DMS153 treated with DMSO at 0.1 percent for 48 hours (cell line): ENCODE results near the gene FOXP1.
A peak's percentile ranks its signal among the peaks of the same experiment; 100 is the strongest.

ENCODE experiments used
- DNase-seq: peaks from one replicate; lab custom pipeline; 2025; ENCODE audit not compliant: unreplicated experiment; lab: John Stamatoyannopoulos, UW

The FOXP1 gene

DNA sequence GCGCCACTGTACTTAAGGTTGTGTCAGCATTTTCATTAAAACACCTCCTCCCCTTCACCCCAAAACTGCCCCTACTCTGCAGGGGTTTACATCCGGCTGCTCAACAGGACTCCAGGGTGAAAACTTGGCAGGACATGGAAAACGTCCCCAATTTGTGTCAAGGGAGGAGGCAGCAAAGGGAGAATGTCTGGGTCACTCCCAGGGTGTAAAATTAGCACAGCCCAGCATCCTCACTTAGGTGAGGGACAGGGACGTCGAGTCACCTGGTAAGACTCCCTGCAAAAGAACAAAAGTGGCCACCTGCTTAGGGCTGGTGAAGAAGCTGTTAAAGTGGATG, 532.3 kb downstream of the FOXP1 start:
- no peak for DNase-seq

DNA sequence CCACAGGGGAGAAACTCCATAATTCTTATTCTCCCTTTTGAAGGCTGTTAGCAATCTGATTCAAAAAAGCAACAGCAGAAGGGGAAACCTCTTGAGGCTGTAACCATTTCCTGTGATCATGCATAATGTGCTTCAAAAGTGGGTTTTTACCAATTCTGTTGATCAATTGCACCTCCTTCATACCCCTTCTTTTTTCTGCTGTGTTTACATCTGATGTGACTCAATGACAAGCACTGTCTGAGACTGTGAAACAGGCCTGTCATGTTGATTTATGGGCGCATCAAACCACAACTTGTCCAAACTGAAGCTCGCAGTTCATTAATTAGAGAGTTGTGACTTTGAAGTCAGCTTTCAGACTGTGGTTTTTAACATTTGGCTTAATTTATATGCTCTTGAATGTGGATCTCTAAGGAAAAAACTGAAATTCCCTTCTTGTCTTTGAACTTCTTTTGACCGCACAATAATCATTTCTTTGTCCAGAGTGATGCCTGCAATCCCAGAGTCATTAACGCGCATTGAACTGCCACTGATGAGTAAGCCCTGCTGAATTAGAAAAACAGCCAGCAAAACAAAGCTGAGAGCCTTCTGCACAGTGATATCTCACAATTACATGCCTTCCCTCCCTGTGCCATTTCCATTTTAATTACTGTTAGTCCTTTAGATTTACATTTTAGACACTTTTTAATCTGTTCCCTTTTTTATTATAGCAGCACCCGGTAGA, 532.8 kb downstream of the FOXP1 start:
- DNase-seq: no peak

DNA sequence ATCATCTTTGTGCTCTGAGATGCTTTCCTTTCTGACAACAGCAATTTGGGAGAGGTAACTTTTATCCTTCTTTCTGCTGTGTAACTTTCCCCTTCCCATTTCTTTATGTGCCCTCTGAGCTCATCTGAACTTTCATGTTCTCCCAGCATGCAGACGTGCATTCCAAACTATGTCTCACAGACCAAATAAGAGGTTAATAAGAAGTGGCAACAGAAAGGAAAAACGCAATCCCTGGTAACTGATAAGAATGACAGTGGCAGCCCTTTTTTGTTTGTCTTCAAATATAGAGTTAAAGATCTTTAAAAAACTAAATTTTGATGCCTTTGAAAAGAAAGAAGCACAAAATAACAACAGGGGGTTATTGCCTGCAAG, 533.4 kb downstream of the FOXP1 start:
- DNase-seq: no peak

DNA sequence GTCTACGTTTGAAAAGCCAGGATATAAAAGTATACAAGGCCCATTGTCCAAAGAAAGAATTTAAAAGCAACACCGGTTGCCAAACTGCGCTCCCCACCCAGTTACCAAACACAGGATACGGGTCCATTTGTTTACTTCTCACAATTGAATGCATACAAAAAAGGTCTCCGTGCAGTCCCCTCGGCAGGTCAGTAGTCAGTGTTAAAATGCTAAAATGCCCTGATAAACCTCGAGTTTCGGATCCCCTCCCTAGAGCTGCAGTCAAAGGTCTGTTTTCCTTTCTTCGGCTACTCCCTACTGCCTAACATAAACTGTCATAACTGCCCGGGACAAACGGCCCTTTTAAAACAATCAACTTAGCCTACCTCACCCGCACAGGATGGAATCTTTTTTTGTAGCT, 534.6 kb downstream of the FOXP1 start:
- peak; percentile 50 for DNase-seq

DNA sequence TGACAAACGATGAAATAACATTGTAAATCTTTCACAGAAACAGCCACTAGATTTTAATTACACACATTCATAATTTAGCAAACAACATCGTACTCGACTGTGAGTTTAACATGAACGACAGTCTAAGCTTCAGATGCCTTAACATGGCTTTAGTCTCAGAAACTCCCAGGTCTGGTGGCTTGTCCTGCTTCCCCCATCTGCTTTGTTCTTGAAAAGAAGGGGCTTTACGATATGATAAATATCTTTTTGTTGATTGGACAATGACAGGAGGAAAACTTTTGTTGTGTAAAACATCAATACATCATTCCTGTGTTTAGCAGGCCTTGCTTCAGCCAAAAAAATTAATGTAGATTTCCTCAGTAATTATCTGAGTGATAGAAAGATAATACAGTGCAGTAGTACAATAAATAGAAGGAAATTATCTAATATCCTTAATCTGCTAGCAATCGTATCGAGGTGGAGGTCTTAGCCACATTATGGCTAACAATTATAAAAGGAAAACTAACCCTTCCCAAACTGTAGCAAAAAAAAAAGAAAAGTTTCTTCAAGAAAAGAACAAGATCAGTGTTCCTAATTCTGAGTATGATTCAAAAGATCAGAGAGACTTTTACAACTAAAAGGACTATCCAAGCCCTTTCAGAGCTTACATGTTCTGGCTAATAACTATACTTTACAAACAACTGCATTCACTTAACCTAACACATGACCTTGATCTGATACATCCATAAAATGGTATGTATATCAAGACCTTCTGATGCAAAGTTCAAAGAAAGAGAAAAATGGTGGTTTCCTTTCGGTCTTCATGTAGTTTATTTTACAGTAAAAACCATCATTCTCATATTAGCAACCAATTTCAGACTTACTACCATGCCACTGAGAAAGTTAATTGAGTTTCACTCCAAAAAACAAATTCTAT, 535.7 kb downstream of the FOXP1 start:
- no peak for DNase-seq

DNA sequence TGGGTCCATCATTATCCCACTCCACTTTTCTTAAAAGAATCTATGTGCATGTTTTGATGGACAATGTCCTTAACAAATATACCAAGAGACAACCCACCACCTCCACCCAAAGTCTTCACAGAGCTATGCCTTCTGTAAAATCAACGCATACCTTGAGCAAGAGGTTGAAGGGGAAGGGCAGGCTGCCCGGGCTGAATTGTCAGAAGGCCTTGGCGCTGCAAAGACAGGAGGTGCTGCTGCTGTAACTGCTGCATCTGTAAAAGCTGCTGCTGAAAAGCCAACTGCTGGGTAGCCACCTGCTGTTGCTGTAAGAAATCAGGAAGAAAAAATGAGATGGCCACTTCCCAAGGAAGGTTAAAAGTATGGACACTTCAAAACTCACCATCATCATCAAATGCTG, 536.7 kb downstream of the FOXP1 start:
- DNase-seq: no peak

DNA sequence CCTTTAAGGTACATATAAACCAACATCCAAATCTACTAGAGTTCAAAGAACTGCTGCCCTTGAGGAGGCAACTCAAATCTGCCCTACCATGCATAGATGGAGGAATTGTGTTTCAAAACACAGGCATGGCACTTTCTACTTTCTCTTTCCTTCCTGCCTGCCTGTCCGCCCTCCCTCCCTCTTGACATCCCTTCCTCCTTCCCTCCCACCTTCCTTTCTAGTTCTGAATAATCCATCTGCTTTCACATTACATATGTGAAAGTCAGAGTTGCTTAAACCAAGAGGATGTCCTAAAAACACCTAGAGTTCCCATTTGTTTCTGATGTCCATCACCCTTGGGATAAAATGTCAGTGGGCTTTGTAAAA, 537.6 kb downstream of the FOXP1 start:
- DNase-seq: no peak

DNA sequence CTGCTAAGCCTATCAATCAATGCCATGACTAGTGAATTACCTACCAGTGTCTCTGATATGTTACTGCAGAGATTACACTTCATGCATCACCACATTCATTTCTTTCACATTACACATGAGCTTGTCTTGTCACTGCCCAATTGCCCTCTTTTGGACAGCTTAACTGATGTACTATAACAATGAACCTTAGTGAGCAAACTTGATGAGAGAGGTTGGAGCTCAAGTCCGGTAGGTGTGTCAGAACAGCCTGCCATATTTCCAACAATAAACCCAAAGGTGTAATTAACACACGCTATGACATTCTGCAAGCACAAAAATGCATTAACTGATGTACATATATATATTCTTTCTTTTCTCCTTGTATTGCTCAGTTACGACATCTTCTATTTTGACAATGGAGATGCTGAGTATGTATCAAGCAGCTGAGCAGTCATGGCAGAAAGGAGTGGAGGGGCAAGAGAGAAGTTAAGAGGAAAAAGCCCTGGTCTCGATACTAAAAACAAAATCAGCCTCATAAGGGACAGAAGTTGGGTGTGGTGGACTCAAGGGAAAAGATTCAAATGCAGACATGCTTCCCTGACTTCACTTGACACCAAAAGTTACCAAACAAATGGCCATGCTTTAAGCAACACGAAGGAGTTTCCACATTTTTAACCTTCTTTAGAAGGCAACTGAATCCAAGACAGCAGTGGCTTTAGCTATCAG, 538.2 kb downstream of the FOXP1 start:
- DNase-seq: no peak

DNA sequence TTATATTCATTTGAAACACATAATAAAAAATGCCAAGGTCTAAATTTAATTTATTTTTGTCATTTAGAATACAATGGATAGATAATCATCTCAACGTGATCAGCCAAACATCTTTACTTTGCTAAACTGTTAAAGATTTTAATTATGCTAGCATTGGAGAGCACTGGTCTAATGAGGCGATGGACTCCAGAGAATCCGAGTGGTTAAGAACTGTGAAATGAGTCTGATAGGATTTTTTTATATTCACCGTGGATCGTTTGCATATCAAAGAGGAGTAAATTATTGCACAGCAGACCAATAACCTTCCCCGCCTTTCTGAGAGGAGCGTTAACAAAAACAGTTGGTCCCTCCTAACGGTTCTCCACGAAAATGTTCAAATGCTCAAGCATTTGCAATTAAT, 540.8 kb downstream of the FOXP1 start:
- no peak for DNase-seq

DNA sequence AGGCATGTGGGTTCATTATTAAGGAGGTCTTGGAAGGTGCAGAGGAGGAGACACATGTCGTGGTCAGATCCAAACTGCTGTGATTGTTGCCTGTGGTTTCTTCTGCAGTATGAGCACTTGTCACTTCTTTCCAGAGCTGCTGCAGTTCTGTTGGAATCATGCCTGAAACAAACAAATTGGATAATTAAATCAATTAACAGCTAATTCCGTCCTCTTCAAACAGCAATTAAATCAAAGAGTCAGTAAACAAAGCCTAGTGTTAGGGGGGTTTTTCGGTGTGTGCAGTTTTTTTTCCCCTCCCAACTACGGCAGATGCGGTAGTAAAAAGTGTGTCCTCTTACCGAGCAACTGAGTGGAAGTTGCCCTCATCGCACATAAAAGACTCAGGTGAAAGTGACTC, 542.2 kb downstream of the FOXP1 start:
- no peak for DNase-seq

DNA sequence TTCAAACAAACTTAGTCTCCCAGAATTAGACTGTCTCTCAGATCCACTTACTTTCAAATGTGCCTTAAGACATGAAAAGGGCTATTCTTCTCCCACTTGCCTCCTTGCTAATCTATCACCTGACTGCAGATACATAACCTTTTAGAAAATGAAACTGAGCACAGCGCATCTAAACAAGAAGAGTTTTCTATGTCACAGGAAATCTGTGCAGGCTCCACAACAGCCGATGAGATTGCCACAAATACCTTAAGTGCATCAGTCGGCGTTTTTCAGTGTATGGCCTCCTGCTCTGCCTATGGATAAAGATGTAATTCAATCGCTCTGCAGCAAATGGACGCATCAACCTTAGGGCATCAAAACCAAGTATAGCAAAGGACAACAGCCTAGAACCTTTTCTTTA, 544.2 kb downstream of the FOXP1 start:
- DNase-seq: no peak

DNA sequence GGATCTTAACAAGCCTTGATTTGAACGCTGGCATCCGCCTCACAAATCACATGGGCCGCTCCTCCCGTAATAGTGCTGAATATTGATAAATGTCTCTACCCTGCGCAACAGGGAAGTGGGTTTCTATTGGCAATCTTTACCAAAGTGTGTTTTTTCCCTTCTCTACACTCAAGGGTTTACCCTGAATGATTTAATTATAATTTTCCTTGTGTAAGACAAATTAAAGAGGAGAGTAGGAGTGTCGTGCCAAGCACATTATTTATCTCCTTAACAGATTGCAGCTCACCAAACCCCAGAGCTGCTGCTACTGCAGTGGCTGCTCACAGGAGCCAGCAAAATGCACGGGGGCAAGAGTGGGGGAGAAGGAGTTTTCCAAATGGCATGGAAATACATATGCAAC, 545.8 kb downstream of the FOXP1 start:
- DNase-seq: no peak

DNA sequence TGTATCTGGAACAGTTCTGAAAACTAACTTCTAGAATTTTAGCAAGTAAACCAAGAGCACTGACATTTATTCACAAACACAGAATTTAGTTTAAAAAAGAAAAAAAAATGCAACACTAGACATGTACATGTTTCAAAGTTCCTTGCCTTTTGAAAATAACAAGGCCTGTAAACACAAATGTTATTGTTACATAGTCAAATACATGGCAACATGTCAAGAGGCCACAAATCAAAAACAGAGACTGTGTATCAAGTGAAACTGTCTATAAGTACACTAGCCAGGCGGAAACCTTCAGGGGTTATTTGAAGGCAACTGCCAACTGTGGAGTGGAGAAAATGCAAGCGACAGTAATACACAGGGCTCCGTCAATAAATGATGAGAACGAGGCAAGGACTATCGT, 547.6 kb downstream of the FOXP1 start:
- DNase-seq: no peak

DNA sequence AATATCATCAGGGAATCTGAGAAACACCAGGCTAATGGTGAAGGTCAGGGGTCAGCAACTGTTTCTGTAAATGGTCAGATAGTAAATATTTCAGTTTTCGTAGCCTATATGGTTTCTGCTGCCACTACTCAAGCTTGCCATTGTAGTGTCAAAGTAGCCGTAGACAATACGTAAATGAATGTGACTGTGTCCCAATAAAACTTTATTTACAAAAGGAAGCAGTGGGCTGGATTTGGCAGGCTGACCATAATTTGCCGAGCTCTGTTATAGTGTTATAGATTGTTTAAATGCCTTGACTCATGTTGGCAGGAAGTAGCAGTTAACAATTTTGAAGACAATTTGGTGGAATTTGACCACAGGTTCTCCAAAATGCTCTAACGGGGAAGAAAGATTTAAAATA, 548.2 kb downstream of the FOXP1 start:
- DNase-seq: no peak

DNA sequence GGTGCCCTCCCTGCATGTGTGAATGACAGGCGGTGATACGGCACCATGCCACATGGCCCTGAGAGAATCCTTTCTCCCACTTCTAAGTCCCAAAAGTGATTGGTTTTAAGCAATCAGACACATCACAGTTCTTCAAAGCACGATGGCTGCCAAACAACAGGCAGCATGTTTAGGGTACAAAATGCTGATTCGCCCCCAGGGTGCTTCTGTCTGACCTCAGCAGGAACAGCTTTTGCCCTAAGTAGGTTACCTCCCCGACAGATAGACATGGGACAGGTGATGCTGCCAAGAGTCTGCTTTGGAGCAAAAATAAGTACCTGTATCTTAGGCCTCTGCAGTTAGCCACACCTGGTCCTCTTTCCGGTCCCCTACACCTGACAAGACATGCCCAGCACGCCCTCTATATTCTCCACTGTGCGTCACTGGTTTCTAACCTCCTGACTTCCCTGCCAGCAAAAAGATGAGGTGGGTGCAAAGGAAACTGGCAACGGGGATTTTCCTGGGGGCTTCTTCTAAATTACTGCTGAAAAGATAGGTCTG, 549.8 kb downstream of the FOXP1 start:
- DNase-seq: no peak

DNA sequence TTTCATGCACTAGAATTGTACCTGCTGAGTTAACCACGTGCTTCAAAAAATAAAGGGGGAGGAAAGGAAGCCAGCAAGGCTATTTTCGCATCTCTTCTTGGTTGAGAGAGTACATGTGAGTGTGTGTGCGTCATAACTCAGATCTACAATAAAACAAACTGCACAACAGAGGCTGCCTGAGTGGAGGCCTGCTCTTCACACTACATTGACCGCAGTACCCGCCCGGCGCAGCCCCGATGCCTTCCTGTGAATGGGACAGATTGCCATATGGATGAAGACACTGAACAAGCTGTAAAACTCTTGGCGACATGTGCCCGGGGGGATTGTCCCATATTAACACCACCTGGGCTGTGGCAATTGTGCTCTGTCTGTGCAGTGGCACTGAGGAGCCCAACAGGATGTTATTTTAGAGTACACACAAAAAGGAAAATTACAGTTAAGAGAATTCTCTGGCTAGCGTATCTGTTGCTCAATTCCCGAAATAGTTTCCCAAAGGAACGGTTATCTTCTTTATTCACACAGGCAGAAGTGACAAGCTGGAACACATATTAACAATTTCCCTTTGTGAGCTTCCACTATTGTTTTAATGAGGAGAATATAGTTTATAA, 551.5 kb downstream of the FOXP1 start:
- no peak for DNase-seq

DNA sequence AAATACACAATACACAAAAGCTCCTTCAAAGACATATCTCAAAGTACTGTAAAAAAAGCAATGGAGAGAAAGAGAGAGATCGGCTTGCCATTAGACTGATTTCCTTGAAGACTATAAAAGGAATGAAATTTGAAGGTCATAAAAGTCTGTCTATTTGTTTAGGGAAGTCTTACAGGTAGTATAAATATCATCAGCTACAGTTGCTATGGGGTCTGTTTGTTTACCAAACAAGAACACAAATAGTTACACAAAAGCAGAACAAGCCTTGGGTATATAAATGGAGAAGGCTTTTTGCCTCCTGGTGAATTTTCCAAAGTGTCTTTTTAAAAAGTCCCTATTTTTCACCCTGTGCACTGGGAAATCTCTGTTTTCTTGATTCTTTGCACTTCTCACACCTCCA, 552.3 kb downstream of the FOXP1 start:
- no peak for DNase-seq

DNA sequence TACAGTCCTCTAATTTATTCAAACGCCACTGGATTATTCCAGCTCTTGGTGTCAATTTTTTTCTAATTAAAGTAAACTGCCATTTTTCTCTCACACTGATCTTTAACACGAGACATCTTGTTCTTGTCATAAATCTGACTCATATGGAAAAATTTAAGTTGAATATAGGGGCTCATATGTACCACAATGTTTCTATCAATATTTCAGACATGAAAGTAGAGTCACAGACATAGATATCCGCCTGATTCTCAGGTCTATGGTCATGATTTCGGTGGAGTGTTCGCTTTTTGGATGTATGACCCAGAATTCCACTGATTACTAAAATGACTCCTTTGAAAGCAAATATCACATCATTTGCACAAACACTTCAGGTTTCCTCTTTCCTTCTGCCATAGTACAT, 552.8 kb downstream of the FOXP1 start:
- DNase-seq: no peak

DNA sequence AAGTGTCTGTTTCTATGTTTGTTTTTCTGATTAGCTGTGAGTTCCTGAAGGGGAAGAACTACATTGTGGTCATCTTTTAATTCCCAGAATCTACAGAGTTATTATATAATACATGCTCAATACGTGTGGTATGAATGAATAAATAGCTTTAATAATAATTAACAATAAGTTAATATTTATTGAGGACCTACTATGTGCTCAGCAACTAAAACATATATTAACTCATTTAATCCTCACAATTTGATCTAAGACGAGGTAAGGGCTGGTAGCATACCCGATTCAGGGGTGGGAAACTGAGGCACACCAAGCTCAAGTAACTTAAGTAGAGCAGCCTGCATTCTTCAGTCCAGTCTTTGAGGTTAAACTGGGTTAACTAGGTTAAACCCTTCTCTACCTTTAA, 553.8 kb downstream of the FOXP1 start:
- DNase-seq: no peak

DNA sequence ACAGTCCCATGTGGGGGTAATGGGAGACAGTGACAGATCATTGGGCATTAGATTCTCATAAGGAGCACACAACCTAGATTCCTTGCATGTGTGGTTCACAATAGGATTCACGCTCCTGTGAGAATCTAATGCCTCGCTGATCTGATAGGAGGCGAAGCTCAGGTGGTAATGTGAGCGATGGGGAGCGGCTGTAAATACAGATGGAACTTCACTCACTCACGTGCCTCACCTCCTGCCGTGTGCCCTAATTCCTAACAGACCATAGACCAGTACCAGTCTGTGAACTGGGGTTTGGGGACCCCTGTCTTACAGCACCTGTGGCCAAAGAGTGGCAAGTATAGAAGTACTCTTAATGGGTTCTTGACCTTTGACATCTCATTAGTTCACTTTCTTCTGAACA, 554.7 kb downstream of the FOXP1 start:
- DNase-seq: no peak

DNA sequence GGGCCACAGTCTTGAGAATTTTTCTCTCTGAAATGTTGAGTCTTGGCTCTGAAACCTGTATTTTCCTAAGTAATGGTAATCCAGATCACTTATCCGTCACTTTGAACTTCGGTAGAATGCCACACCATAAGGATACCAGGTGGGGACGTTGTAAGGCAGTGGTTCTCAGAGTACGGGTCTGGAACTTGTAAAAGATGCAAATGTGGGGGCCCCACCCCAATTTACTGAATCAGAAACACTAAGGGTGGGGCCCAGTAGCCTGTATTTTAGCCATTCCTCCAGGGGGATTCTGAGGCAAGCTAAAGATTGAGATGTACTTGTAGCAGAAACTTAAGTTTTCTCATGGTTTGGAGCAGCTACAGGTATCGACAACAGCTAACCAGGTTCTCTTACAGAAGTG, 555.3 kb downstream of the FOXP1 start:
- DNase-seq: no peak
